ENCODE data around the gene IGSF21. TPM values are rescaled to one million over a fixed set of nuclear protein-coding genes. Genes with fewer than 3 reads are reported as not detected.
"Not testable (repeated sequence)": the region's sequence is repeated elsewhere in the genome, so short reads cannot be mapped to it uniquely, and the experiment has no call there.

IGSF21 gene
- polyA plus RNA-seq, 3 donors: 0.21 to 0.36 (median 0.24) TPM

- no peak for DNase-seq
These were observed 291.4 kb downstream of the IGSF21 start for GRCh38 chr1:18398791-18399530.

GRCh38 chr1:18400347-18401102, 292.9 kb downstream of the IGSF21 start:
- no peak for DNase-seq

GRCh38 chr1:18401921-18402320, 294.3 kb downstream of the IGSF21 start:
- DNase-seq: no peak

- no peak for DNase-seq
These were observed 296.9 kb downstream of the IGSF21 start for GRCh38 chr1:18404460-18404859.

- no peak for DNase-seq
These were observed 299.8 kb downstream of the IGSF21 start for GRCh38 chr1:18407166-18408045.

- no peak for DNase-seq
These were observed 301.2 kb downstream of the IGSF21 start for GRCh38 chr1:18408656-18409370.

- DNase-seq: no peak
These were observed 302.1 kb downstream of the IGSF21 start for GRCh38 chr1:18409609-18410237.

GRCh38 chr1:18410407-18410806, 302.8 kb downstream of the IGSF21 start:
- DNase-seq: no peak

GRCh38 chr1:18411321-18411720, 303.7 kb downstream of the IGSF21 start:
- no peak for DNase-seq

- DNase-seq: no peak
These were observed 304.4 kb downstream of the IGSF21 start for GRCh38 chr1:18411820-18412641.

GRCh38 chr1:18412882-18413353, 305.3 kb downstream of the IGSF21 start:
- no peak for DNase-seq

GRCh38 chr1:18413541-18414305, 306.1 kb downstream of the IGSF21 start:
- no peak for DNase-seq

- DNase-seq: no peak
These were observed 306.7 kb downstream of the IGSF21 start for GRCh38 chr1:18414321-18414720.

- DNase-seq: no peak
These were observed 307.4 kb downstream of the IGSF21 start for GRCh38 chr1:18414872-18415447.

GRCh38 chr1:18415448-18416027, 307.9 kb downstream of the IGSF21 start:
- DNase-seq: no peak

- DNase-seq: not testable (repeated sequence)
These were observed 308.5 kb downstream of the IGSF21 start for GRCh38 chr1:18416126-18416525.

- no peak for DNase-seq
These were observed 310.0 kb downstream of the IGSF21 start for GRCh38 chr1:18417316-18418269.
